HG02798 (cell line): ENCODE data around the gene FBLN5.
A peak's percentile ranks its signal among the peaks of the same experiment; 100 is the strongest.

Experiments used
- ATAC-seq: cut with Tn5 transposase; IDR thresholded peaks from one replicate; pipeline ENCODE4 v1.9.1; 2021; ENCODE audit warnings: mild to moderate bottlenecking; ENCODE audit not compliant: unreplicated experiment, poor library complexity

FBLN5 gene

DNA sequence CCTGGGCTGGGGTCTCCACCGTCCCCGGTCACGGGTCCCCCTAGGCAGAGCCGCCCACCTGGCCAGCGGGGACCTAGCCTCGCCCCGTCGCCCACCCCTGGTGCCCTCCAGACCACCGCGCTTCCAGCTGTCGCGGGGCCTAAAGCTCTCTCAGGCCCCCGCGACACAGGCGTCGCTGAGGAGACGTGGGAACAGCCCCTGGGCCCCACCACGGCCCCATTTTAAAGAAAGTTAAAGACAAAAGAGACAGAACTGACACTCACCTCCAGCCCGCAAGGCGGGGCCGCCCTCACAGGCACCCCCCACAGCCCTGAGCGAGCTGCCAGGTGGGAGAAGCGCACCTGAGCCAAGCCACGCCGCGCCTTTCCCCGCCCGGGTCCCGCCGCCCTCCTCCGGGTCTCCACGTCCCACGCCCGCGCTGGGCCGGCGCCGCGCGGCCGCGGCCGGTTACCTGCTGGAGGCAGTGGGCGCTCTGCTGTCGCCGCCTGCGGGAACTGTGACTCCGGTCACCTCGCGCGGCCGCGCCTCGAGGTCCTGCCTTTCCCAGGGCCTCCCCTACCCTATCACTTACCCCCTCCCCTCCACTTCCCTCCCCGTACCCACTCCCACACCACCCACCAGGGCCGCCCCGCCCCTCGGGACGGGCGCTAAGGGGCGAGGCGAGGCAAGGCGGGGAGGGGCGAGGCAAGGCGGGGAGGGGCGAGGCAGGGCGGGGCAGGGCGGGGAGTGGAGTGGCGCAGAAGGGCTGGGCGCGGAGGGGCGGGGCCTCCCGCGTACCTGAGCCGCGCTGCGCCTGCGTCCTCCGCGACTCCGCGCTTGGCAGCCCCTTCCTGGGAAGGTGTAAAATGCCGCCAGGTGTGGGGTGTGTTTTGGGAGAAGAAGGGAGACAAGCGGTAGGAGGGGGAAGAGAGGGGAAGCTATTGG is 111.3 kb downstream of the FBLN5 start:
- peak; percentile 51 for ATAC-seq

GRCh38 chr14:91835197-91835919 is 112.1 kb downstream of the FBLN5 start:
- ATAC-seq: peak; percentile 24

- ATAC-seq: no peak
These were observed 112.9 kb downstream of the FBLN5 start for GRCh38 chr14:91834571-91834970.

GRCh38 chr14:91831337-91831736 is 116.2 kb downstream of the FBLN5 start:
- ATAC-seq: no peak

DNA sequence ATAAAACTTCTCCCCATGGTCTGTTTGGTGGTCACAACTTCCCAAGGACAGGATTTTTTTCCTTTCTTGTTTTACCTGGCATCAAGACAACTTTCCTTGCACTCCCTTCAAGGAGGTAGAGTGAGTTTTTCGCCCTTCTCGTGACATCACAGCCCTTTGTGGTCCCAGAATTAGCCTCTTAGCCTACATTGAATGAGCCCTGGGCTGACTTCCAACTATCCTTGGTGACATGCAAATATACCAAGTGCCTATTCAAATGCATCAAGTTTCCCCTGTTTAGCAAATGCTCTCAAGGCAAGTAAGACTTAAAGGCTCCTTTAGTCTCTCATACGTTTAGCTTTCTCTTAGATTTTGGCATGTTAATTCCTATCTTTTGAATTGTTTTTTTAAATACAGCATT is 116.7 kb downstream of the FBLN5 start:
- peak; percentile 88 for ATAC-seq

DNA sequence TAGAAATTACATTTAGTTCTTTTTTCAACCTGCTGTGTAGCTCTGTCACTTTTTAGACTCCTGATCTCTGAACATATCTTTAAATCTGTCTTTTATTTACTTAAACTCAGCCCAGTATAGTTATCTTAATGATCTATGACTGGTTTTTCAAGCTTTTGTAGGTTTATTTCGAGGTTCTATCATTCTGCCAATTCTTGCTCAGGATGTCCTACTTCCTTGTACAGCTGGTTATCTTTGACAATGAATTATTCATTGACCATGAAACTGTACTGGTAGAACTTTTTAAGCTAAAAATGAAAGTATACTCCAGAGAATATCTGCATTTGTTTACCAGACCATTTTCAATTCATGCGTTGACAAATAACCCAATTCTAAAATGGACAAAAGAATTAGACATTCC is 118.0 kb downstream of the FBLN5 start:
- no peak for ATAC-seq

DNA sequence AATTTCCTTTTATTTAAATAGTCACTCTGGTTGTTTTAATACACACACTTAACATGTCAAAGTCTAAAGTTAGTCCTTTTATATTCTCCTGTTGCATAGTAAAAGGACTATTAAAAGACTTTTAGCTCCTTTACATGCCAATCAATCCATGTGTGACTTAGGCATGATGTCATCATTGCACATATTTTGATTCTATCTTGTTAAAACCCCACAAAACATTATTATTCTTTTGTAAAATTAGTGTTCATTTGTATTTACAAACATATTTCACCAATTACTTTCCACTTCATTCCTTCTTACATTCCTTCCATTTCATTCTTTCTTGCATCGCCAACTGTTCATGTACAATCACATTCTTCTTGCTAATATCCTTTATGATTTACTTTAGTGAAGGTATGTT is 119.7 kb downstream of the FBLN5 start:
- ATAC-seq: no peak
